ENCODE data around the gene HOTAIR.

The HOTAIR gene

GRCh38 chr12:54002915-54003389 is 28.2 kb upstream of the HOTAIR start:
- H3K4me3 ChIP-seq (ENCODE audit: low read depth, low read length) = no peak overlapping the region
- DNase-seq (ENCODE audit: low read depth) = no peak
- no peak for TF ChIP-seq CTCF (IDR thresholded peaks at IDR 0.05; ENCODE audit: insufficient read depth, low read depth, low read length, missing control alignments)

- H3K4me3 ChIP-seq (ENCODE audit: low read depth, low read length) = no peak overlapping the region
- DNase-seq (ENCODE audit: low read depth) = no peak
- no peak for TF ChIP-seq CTCF (IDR thresholded peaks at IDR 0.05; ENCODE audit: insufficient read depth, low read depth, low read length, missing control alignments)
Measured at GRCh38 chr12:54002278-54002914, 27.6 kb upstream of the HOTAIR start.

- DNase-seq (ENCODE audit: low read depth) = no peak
- no peak for TF ChIP-seq CTCF (IDR thresholded peaks at IDR 0.05; ENCODE audit: insufficient read depth, low read depth, low read length, missing control alignments)
- no peak overlapping the region for H3K4me3 ChIP-seq (ENCODE audit: low read depth, low read length)
Measured at GRCh38 chr12:54001283-54002187, 26.8 kb upstream of the HOTAIR start.

GRCh38 chr12:54000116-54001114 is 25.7 kb upstream of the HOTAIR start, which contains the start of gene HOXC9:
TSS of gene HOXC9 (plus strand) at chr12:54000161. CDS start at chr12:54000189, 28 bp downstream.
- no peak for TF ChIP-seq CTCF (IDR thresholded peaks at IDR 0.05; ENCODE audit: insufficient read depth, low read depth, low read length, missing control alignments)
- no peak within 1 kb of the TSS for H3K4me3 ChIP-seq (ENCODE audit: low read depth, low read length)
- DNase-seq (ENCODE audit: low read depth) = no peak

- no peak for DNase-seq (ENCODE audit: low read depth)
- TF ChIP-seq CTCF (IDR thresholded peaks at IDR 0.05; ENCODE audit: insufficient read depth, low read depth, low read length, missing control alignments) = no peak
- no peak overlapping the region for H3K4me3 ChIP-seq (ENCODE audit: low read depth, low read length)
Measured at GRCh38 chr12:53999559-54000115, 24.9 kb upstream of the HOTAIR start.

- no peak for DNase-seq (ENCODE audit: low read depth)
- TF ChIP-seq CTCF (IDR thresholded peaks at IDR 0.05; ENCODE audit: insufficient read depth, low read depth, low read length, missing control alignments) = no peak
- H3K4me3 ChIP-seq (ENCODE audit: low read depth, low read length) = no peak overlapping the region
Measured at GRCh38 chr12:53998900-53999236, 24.1 kb upstream of the HOTAIR start.

Data from GM12865 (cell line).